Liver (tissue), 2 donors: ENCODE data around the gene C10orf53.

Experiments used
- EGR1 ChIP-seq, 2 donors: IDR thresholded peaks; 2 replicates each; pipeline ENCODE4 v1.6.1; 2016 to 2018; ENCODE audit warnings: antibody characterized with exemption in 2 of 2, low read depth in 2 of 2
- GABPA ChIP-seq, 2 donors: IDR thresholded peaks in 1 of 2; conservative IDR thresholded peaks in 1 of 2; 2 replicates each; pipeline ENCODE4 v1.6.1; 2016; ENCODE audit warnings: antibody characterized with exemption in 2 of 2, mild to moderate bottlenecking in 1 of 2, moderate library complexity in 1 of 2
- donor health status: healthy.

- TF ChIP-seq EGR1 (IDR thresholded peaks at IDR 0.05; ENCODE audit: low read depth in 2 of 2) (no peak), GABPA (IDR thresholded peaks at IDR 0.05 in 1 of 2, conservative IDR thresholded peaks at IDR 0.05 in 1 of 2) (no peak)
These were observed 498 bp upstream of the C10orf53 start for GRCh38 chr10:49678827-49679479.
